Epidermal melanocyte (primary cell): Measurements from ENCODE around the gene MUC6.

ENCODE experiments used
- DNase-seq: peaks from one replicate; pipeline ENCODE4 v3.0.0; 2011; ENCODE audit warnings: low spot score; ENCODE audit not compliant: insufficient read length

MUC6 gene

DNA sequence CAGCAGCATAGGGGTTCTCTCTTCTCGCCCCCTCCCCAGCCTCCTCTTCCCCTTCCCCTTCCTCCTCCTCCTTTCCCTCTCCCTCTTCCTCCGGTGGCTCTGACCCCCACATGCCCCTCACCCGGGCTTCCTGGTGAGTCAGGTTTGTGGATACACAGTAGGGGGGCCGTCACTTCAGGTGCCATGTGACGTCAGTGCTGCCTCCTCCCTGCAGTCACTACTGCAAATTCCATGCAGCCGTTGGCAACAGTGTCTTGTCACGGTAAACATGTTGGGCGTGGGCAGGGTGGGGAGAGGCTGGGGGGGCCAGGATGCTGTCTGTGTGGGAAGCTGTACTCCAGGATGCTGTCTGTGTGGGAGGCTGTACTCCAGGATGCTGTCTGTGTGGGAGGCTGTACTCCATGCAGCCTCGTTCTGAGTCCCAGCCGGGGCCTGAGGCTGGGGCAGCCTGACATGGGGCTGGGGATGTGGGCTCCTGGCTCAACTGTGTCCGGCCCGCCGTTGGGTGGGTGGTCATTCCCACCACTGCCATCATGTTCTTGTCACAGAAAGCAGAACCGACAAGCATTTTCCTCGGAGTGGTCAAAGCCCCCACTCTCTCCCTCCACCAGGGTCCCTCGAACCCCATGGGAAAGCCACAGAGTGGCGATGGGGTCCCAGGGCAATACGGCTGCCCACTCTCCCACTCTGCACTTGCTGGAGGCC lies 35.8 kb upstream of the MUC6 start:
- no peak for DNase-seq

- no peak for DNase-seq
These were observed 35.1 kb upstream of the MUC6 start for GRCh38 chr11:1071571-1072115.

GRCh38 chr11:1070594-1071462 lies 34.3 kb upstream of the MUC6 start:
- no peak for DNase-seq

DNA sequence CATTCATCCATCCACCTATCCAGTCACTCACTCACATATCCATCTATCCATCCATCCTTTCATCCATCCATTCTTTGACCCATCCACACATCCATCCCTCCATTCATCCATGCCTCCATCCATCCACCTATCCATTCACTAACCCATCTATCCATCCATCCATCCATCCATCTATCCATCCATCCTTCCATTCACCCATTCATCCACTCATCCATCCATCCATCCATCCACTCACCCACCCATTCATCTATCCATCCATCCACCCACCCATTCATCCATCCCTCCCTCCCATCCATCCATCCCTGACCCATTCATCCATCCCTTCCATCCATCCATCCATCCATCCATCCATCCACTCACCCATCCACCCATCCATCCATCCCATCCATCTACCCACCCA lies 33.2 kb upstream of the MUC6 start:
- DNase-seq: no peak

- no peak for DNase-seq
These were observed 31.4 kb upstream of the MUC6 start for GRCh38 chr11:1067812-1068496.

GRCh38 chr11:1064167-1064566 lies 27.6 kb upstream of the MUC6 start:
- DNase-seq: no peak

DNA sequence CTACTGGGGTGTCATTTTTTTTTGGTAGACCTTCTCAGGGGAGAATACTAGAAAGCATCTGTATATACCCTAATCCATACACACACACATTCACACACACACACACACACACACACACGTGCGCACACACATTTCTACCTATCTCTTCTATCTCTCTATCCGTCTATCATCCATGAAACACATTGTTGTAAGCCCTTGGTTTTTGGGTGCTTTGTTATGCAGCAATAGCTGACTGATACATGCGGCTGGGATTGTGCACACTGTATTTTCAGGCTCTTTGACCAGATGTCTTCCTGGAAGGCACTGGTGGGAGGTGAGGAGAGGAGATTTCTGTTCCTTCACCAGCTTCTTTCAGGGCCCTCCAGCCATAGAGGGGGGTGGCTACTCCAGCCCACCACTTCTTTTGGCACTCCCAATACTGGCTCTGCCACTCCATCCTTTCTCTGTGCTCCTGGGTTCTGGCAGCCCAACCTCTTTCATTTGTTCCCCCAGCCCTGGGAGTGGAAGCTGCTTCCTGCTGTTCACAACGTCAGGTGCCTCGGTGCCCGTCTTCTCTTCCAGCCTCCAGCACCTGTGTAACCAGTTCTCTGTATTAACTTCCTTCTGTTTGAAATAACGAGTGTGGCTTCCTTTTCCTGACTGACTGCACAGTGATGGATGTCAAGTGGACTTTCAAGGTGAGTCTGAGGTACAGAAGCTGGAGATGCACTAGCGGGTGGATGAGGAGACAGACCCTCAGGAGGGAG lies 25.7 kb upstream of the MUC6 start:
- no peak for DNase-seq

GRCh38 chr11:1060852-1061616 lies 24.5 kb upstream of the MUC6 start:
- no peak for DNase-seq

GRCh38 chr11:1060410-1060809 lies 23.9 kb upstream of the MUC6 start:
- no peak for DNase-seq

- no peak for DNase-seq
These were observed 23.2 kb upstream of the MUC6 start for GRCh38 chr11:1059759-1060158.

DNA sequence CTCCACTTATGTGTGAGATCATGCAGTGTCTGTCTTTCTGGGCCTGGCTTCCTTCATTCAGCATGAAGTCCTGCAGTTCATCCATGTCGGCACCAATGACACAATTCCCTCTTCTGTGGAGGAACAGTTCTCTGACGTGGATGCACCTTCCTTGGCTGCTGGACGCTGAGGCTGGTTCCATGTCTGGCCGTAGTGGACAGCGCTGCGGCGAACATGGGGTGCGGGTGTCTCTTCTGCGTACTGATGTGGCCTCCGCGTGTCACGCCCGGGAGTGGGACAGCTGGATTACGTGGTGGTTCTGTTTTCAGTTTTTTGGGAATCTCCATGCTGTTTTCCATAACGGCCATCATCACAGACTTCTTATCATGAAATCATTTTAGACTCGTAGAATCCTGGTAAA lies 21.3 kb upstream of the MUC6 start:
- no peak for DNase-seq

DNA sequence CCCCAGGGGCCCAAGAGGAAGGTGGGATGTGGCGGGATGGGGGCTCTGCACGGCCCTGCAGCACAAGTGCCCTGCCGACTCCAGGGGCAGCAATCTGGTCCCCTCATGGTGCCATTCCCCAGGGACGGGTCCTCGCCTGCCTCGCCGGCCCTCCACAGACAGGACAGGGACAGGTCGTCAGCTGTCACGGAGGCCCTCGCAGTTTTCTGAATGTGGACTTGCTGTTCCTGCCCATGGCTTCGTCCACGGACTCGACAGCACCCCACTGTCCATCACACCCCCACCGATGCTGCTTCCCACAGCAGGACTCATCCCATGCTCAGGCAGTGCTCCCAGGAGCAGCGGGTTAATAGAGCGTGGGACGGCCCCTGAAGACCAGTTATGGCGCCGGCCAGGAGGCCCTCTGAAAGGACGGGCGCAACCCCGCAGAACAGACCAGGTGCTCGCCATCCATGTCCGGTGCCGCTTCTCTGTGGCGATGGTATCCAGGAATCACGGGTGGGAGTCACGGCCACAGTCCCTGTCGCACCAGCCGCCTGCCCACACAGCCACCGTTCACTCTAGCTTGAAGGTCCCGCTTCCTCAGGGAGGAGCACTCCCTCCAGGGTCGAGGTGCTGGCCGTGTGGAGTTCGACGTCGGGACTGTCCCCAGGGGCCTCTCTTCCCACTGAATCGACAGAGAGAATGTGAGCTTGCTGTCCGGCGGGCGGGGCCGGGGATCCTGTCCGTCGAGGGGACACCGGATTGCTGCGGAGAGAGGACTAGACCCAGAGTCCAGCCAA lies 19.7 kb upstream of the MUC6 start:
- no peak for DNase-seq

DNA sequence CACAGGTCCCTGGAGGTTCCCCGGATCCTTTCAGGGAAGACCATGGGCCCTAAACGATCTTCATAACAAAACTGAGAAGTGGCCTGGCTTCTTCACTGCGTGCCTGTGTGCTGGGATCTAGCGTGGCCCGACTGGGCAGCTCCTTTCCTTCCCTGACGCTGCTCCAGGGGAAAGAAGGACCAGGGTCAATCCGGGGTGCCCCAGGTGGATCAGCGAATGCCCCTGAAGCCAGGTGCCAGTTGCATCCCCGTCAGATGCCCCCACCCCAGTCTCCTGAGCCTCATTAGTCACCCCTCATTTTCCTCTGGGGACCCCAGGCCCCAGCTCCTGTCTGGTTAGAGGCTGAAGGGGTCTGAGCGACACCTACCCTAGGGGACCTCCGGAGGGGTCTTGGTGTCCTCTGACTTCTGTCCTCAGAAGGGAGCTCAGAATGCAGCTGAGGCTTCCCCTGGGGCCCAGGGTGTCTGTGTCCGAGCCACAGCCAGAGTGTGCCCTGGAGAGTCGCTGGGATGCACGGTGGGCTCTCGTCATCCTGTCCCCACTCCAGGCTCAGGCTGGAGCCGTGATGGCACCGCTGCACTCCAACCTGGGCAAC lies 18.7 kb upstream of the MUC6 start:
- DNase-seq: no peak

- no peak for DNase-seq
These were observed 17.9 kb upstream of the MUC6 start for GRCh38 chr11:1054143-1055108.

GRCh38 chr11:1053121-1053901 lies 16.8 kb upstream of the MUC6 start:
- DNase-seq: no peak

- no peak for DNase-seq
These were observed 15.9 kb upstream of the MUC6 start for GRCh38 chr11:1052133-1053011.
